Prostate gland (tissue), 2 donors: ENCODE data around the gene OR2AG1. TPM values are rescaled to one million over a fixed set of nuclear protein-coding genes. Genes with fewer than 3 reads are reported as not detected.

ENCODE experiments used
- DNase-seq: peaks from one replicate; pipeline ENCODE4 v3.0.0-alpha.2; 2019; ENCODE audit warnings: low spot score
- H3K27ac ChIP-seq, 2 donors: fragments of 200-600 bp; sonication (generic); 2 replicates each; pipeline ENCODE4 v1.5.1; 2017 to 2019
- H3K27me3 ChIP-seq: fragments of 200-600 bp; sonication (generic); replicated peaks from 2 replicates; pipeline ENCODE4 v1.5.1; 2019; ENCODE audit not compliant: insufficient read depth
- H3K36me3 ChIP-seq, 2 donors: fragments of 200-600 bp; sonication (generic); 1 replicate in 1 of 2; 2 replicates in 1 of 2; pipeline versions ENCODE4 v1.5.1 to v1.8.1; 2017 to 2019
- H3K4me1 ChIP-seq: fragments of 200-600 bp; sonication (generic); replicated peaks from 2 replicates; pipeline ENCODE4 v1.5.1; 2019
- H3K4me3 ChIP-seq, 2 donors: fragments of 200-600 bp; sonication (generic); 2 replicates each; pipeline ENCODE4 v1.5.1; 2017 to 2019
- H3K9me3 ChIP-seq: fragments of 200-600 bp; sonication (generic); 2 replicates; pipeline ENCODE4 v1.5.1; 2017
- CTCF ChIP-seq, 4 experiments: fragments of 200-600 bp in 2 of 4; fragments of 450-650 bp in 2 of 4; sonication (generic) in 2 of 4; IDR thresholded peaks; 1 replicate in 3 of 4; 2 replicates in 1 of 4; pipeline ENCODE4 v1.5.1; 2016 to 2019; ENCODE audit warnings: antibody characterized with exemption in 4 of 4, mild to moderate bottlenecking in 2 of 4, moderate library complexity in 2 of 4
- POLR2A ChIP-seq: fragments of 450-650 bp; IDR thresholded peaks from one replicate; pipeline ENCODE4 v1.6.1; 2016; ENCODE audit warnings: antibody characterized with exemption, mild to moderate bottlenecking
- POLR2AphosphoS5 ChIP-seq: sonication (generic); formaldehyde crosslinking; IDR thresholded peaks from one replicate; pipeline ENCODE4 v1.6.1; 2017; ENCODE audit warnings: antibody characterized with exemption
- WGBS: methylation state at CpG from one replicate; pipeline ENCODE4 v1.1.5; 2018; 5-methylcytosine and 5-hydroxymethylcytosine counted together
- intact Hi-C: fragments of 100-400 bp; cut with DNase I; formaldehyde crosslinking; loops from one replicate; pipeline ENCODE4 v1.14.2; 2022
- total RNA-seq, 2 donors: library from RNA; depleted of rRNA; stranded (reverse); fragments of >200 nt; gene quantifications; one replicate each; pipeline ENCODE4 v1.1.0, GENCODE V29; 2016

Gene OR2AG1
- total RNA-seq, 2 donors from 2014 or later, result not detected

DNA sequence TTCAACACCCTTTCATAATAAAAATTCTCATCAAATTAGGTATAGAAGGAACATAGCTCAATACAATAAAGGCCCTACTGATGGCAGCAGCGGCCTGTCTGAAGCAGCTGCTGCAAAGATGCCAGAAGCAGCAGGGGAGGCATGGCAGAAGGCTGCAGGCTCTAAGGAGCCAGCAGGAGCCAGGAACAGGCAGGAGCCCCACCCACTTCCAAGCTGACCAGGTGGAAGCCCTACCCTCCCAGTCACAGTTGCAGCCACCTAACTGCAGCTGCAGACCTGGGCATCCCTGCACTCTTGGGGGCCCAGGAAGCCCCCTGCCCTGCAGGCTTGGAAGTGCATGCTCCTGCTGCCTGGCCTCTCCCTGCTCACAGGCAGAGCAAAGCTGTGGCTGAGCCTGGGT, 34.9 kb downstream of the OR2AG1 start:
- no peaks in the 10 kb centered on the region for H3K36me3 ChIP-seq
- no peaks in the 10 kb centered on the region for H3K9me3 ChIP-seq
- H3K4me3 ChIP-seq, result no peak overlapping the region
- TF ChIP-seq POLR2A (no peak), CTCF (IDR thresholded peaks at IDR 0.05) (no peak)
- intact Hi-C loops, result no loop called here
- H3K4me1 ChIP-seq, result no peaks in the 10 kb centered on the region
- no peaks in the 10 kb centered on the region for H3K27me3 ChIP-seq
- DNase-seq, result no peak
- whole genome bisulfite sequencing, result 52% methylated on average over 1 of the region's 1 CpG
- H3K27ac ChIP-seq, result no peak overlapping the region

DNA sequence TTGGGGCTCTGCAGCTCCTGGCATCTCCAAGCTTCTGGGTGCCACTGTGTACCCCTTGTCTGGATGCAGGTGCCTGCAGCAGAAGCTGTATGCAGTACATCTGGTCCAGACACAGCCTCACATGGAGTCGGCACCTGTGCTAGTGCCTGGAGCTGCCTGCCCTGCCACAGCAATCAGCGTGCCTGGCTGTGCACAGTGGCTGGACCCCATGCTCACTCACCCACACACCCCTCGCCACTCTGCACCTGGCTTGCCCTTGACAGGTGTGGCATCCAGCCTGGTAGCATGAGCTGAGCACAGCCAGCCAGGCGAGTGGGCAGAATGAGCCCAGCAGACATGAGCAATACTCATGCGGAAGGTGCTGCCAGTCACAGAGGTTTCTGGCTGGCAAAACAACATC, 36.1 kb downstream of the OR2AG1 start:
- no peak for TF ChIP-seq POLR2A
- TF ChIP-seq CTCF (IDR thresholded peaks at IDR 0.05), result no peak
- TF ChIP-seq POLR2AphosphoS5, result no peak

GRCh38 chr11:6824136-6824823, 41.5 kb downstream of the OR2AG1 start:
- intact Hi-C loops, result no loop called here
- H3K36me3 ChIP-seq, result no peaks in the 10 kb centered on the region
- DNase-seq, result no peak
- no peak for TF ChIP-seq CTCF (IDR thresholded peaks at IDR 0.05)
- no peak for TF ChIP-seq POLR2AphosphoS5
- TF ChIP-seq POLR2A, result no peak
- H3K27me3 ChIP-seq, result no peaks in the 10 kb centered on the region
- H3K4me1 ChIP-seq, result no peaks in the 10 kb centered on the region
- 52% methylated on average over 5 of the region's 5 CpGs for WGBS
- H3K27ac ChIP-seq, result no peak overlapping the region
- H3K9me3 ChIP-seq, result no peaks in the 10 kb centered on the region
- no peak overlapping the region for H3K4me3 ChIP-seq

More for the DNA sequence above, 36.1 kb downstream of the OR2AG1 start:
- Histone ChIP-seq H3K4me3 (no peak overlapping the region), H3K4me1 (no peaks in the 10 kb centered on the region), H3K9me3 (no peaks in the 10 kb centered on the region), H3K27me3 (no peaks in the 10 kb centered on the region), H3K36me3 (no peaks in the 10 kb centered on the region), H3K27ac (no peak overlapping the region)
- DNase-seq, result no peak
- WGBS, result 90% methylated on average over 5 of the region's 5 CpGs
- intact Hi-C loops, result no loop called here

GRCh38 chr11:6825231-6825744, 42.5 kb downstream of the OR2AG1 start:
- no peak for TF ChIP-seq POLR2AphosphoS5
- no peak for TF ChIP-seq POLR2A
- TF ChIP-seq CTCF (IDR thresholded peaks at IDR 0.05), result no peak
- Histone ChIP-seq H3K27me3 (no peaks in the 10 kb centered on the region), H3K9me3 (no peaks in the 10 kb centered on the region), H3K4me1 (no peaks in the 10 kb centered on the region), H3K4me3 (no peak overlapping the region), H3K36me3 (no peaks in the 10 kb centered on the region), H3K27ac (no peak overlapping the region)
- WGBS, result 70% methylated on average over 7 of the region's 7 CpGs
- DNase-seq, result no peak
- intact Hi-C loops, result no loop called here

DNA sequence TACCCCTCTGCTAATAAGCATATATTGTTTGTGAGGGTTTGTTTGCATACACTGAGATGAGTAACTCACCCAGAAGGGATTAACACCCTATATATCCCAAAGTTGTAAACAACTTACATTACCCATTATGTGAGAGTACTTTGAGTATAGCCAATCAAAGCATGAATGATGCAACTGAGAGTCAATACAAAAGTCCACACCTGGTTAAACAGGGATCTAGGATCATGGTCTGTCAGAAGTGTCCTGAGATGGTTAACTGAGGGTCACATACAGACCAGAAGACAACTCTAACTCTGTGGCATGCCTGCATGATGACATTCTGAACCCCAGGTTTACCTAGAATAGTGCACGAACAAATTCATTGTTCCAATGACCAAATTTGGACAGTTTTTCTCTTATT, 45.3 kb downstream of the OR2AG1 start:
- DNase-seq, result no peak
- H3K9me3 ChIP-seq, result no peaks in the 10 kb centered on the region
- intact Hi-C loops, result no loop called here
- H3K27ac ChIP-seq, result no peak overlapping the region
- H3K4me3 ChIP-seq, result no peak overlapping the region
- H3K27me3 ChIP-seq, result no peaks in the 10 kb centered on the region
- H3K4me1 ChIP-seq, result no peaks in the 10 kb centered on the region
- H3K36me3 ChIP-seq, result no peaks in the 10 kb centered on the region
- WGBS, result 77% methylated on average over 1 of the region's 1 CpG
- TF ChIP-seq POLR2A (no peak), POLR2AphosphoS5 (no peak), CTCF (IDR thresholded peaks at IDR 0.05) (no peak)
